BE2C (cell line): ENCODE data around the gene KLF2.

Experiments
- DNase-seq: peaks from one replicate; pipeline ENCODE4 v3.0.0-alpha.2; 2020
- H3K27me3 ChIP-seq: fragments of 250-450 bp; sonication (Bioruptor Pico); 2 replicates; pipeline ENCODE4 v1.5.1; 2020; ENCODE audit warnings: mild to moderate bottlenecking
- H3K36me3 ChIP-seq: fragments of 250-450 bp; sonication (Bioruptor Pico); 2 replicates; pipeline ENCODE4 v1.5.1; 2020; ENCODE audit warnings: mild to moderate bottlenecking
- H3K4me1 ChIP-seq: fragments of 250-450 bp; sonication (Bioruptor Pico); 2 replicates; pipeline ENCODE4 v1.5.1; 2020
- H3K4me3 ChIP-seq: 2 replicates; pipeline ENCODE4 v1.5.1; 2011; ENCODE audit warnings: low read depth, low read length
- H3K9me3 ChIP-seq: fragments of 250-450 bp; sonication (Bioruptor Pico); 2 replicates; pipeline ENCODE4 v1.5.1; 2020
- CTCF ChIP-seq: IDR thresholded peaks from 2 replicates; pipeline ENCODE4 v1.5.1; 2012; ENCODE audit warnings: mild to moderate bottlenecking, low read depth, low read length

Gene KLF2

DNA sequence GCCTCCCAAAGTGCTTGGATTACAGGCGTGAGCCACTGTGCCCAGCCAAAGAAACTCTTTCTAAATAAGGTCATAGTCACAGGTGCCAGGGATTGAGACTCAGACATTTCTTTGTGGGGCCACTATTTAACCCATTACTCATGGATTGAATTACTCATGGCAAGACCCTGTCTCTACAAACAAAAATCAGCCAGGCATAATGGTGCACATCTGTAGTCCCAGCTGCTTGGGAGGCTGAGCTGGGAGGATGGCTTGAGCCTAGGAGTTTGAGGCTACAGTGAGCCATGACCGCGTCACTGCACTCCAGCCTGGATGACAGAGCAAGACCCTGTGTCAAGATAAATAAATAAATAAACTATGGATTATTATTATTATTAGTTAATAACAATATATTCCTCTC is 3.6 kb upstream of the KLF2 start:
- no peaks in the 10 kb centered on the region for H3K9me3 ChIP-seq
- TF ChIP-seq CTCF: no peak
- DNase-seq: no peak
- no peaks in the 10 kb centered on the region for H3K4me1 ChIP-seq
- H3K4me3 ChIP-seq: no peak overlapping the region
- peaks cover 63% of the 10 kb centered on the region for H3K27me3 ChIP-seq
- no peaks in the 10 kb centered on the region for H3K36me3 ChIP-seq

- Histone ChIP-seq H3K4me1 (no peaks in the 10 kb centered on the region), H3K9me3 (no peaks in the 10 kb centered on the region), H3K4me3 (no peak overlapping the region), H3K36me3 (no peaks in the 10 kb centered on the region), H3K27me3 (peaks cover 57% of the 10 kb centered on the region)
- DNase-seq: peak; percentile 39
- TF ChIP-seq CTCF: no peak
Observed at GRCh38 chr19:16325161-16325527, 518 bp downstream of the KLF2 start.

DNA sequence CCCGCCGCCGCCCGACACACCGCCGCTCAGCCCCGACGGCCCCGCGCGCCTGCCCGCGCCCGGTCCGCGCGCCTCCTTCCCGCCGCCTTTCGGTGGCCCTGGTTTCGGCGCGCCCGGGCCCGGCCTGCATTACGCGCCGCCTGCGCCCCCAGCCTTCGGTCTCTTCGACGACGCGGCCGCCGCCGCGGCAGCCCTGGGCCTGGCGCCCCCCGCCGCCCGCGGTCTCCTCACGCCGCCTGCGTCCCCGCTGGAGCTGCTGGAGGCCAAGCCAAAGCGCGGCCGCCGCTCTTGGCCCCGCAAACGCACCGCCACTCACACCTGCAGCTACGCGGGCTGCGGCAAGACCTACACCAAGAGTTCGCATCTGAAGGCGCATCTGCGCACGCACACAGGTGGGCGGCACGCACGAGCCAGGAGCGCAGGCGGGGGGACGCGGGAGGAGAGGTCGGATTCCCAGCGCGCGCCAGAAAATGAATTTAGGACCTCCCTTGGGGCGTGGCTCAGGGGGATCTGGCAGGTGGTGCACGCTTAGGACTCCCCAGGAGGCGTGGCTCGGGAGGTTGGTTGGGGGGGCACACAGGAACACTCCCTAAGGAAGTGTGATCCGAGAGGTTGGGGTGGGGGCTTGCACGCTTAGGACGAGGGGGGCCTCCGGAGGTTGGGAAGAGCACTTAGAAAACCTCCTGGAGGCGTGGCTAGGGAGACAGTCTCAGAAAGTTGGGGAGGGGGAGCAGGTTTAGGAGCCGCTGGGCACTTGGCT is 1.2 kb downstream of the KLF2 start:
- TF ChIP-seq CTCF: no peak
- no peaks in the 10 kb centered on the region for H3K4me1 ChIP-seq
- no peak for DNase-seq

GRCh38 chr19:16326401-16327168 is 2.0 kb downstream of the KLF2 start:
- Histone ChIP-seq H3K9me3 (no peaks in the 10 kb centered on the region), H3K36me3 (no peaks in the 10 kb centered on the region), H3K4me1 (no peaks in the 10 kb centered on the region), H3K4me3 (no peak overlapping the region), H3K27me3 (peaks cover 53% of the 10 kb centered on the region)
- TF ChIP-seq CTCF: no peak
- DNase-seq: no peak

More for the DNA sequence above, 1.2 kb downstream of the KLF2 start:
- Histone ChIP-seq H3K27me3 (peaks cover 56% of the 10 kb centered on the region), H3K4me3 (no peak overlapping the region), H3K36me3 (no peaks in the 10 kb centered on the region), H3K9me3 (no peaks in the 10 kb centered on the region)

- TF ChIP-seq CTCF: no peak
- no peak overlapping the region for H3K4me3 ChIP-seq
- no peak for DNase-seq
- H3K36me3 ChIP-seq: no peaks in the 10 kb centered on the region
- H3K9me3 ChIP-seq: no peaks in the 10 kb centered on the region
- no peaks in the 10 kb centered on the region for H3K4me1 ChIP-seq
- H3K27me3 ChIP-seq: peaks cover 50% of the 10 kb centered on the region
Observed at GRCh38 chr19:16327169-16327475, 2.5 kb downstream of the KLF2 start.

DNA sequence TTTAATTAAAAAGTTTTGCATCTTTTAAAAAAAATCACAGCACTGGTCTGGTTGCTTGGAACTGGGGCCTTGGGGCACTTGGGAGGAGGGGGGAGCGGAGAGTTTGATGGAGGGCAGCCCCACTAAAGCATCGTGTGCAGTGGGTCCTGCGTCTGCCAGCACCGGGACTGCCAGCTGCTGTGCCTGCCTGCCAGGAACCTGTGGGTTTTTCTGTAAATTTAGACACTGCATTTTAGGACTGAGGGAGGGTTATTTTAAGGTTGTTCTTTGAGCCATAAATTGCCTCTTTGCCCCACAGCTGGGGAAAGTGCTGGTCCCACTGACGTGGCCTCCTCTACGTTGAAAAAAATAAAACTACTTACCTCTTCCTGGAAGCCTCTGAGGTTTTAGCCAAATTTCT is 2.9 kb downstream of the KLF2 start:
- Histone ChIP-seq H3K9me3 (no peaks in the 10 kb centered on the region), H3K4me1 (no peaks in the 10 kb centered on the region), H3K4me3 (no peak overlapping the region), H3K36me3 (no peaks in the 10 kb centered on the region), H3K27me3 (peaks cover 46% of the 10 kb centered on the region)
- TF ChIP-seq CTCF: no peak
- no peak for DNase-seq
